KMS-11 (cell line): ENCODE results near the gene STAG3.

ENCODE experiments used
- H2AFZ ChIP-seq: fragments of 200-600 bp; sonication (generic); 2 replicates; pipeline ENCODE4 v1.6.1; 2016; ENCODE audit warnings: antibody characterized with exemption, mixed run types, low read depth
- H3K27ac ChIP-seq: fragments of 200-600 bp; sonication (generic); 2 replicates; pipeline ENCODE4 v1.6.1; 2016; ENCODE audit warnings: mild to moderate bottlenecking, mixed run types
- H3K27me3 ChIP-seq: fragments of 200-600 bp; sonication (generic); 2 replicates; pipeline ENCODE4 v1.6.1; 2017; ENCODE audit warnings: mild to moderate bottlenecking, low read depth, mixed run types, moderate library complexity; ENCODE audit not compliant: insufficient read depth
- H3K36me3 ChIP-seq: fragments of 200-600 bp; sonication (generic); 2 replicates; pipeline ENCODE4 v1.6.1; 2017; ENCODE audit warnings: mild to moderate bottlenecking, mixed run types; ENCODE audit not compliant: insufficient read depth
- H3K4me1 ChIP-seq: fragments of 200-600 bp; sonication (generic); 2 replicates; pipeline ENCODE4 v1.6.1; 2016; ENCODE audit warnings: mild to moderate bottlenecking, low read depth, mixed run types; ENCODE audit not compliant: poor library complexity, severe bottlenecking
- H3K4me2 ChIP-seq: fragments of 200-600 bp; sonication (generic); 2 replicates; pipeline ENCODE4 v1.7.0; 2016; ENCODE audit warnings: mild to moderate bottlenecking, mixed run types
- H3K4me3 ChIP-seq: fragments of 200-600 bp; sonication (generic); IDR thresholded peaks from 2 replicates; pipeline ENCODE4 v1.6.1; 2017; ENCODE audit warnings: low read depth, low read length, mixed read lengths; ENCODE audit not compliant: insufficient read depth
- H3K79me2 ChIP-seq: fragments of 200-600 bp; sonication (generic); 2 replicates; pipeline ENCODE4 v1.6.1; 2016; ENCODE audit warnings: low read depth, mixed run types; ENCODE audit not compliant: insufficient read depth
- H3K9ac ChIP-seq: fragments of 200-600 bp; sonication (generic); 2 replicates; pipeline ENCODE4 v1.6.1; 2016; ENCODE audit warnings: mild to moderate bottlenecking, mixed run types
- H4K20me1 ChIP-seq: fragments of 200-600 bp; sonication (generic); 2 replicates; pipeline ENCODE4 v1.6.1; 2016; ENCODE audit warnings: mild to moderate bottlenecking, mixed run types; ENCODE audit not compliant: insufficient read depth
- CTCF ChIP-seq: fragments of 200-600 bp; sonication (generic); conservative IDR thresholded peaks from 2 replicates; pipeline ENCODE4 v1.6.1; 2017; ENCODE audit warnings: low read depth, mild to moderate bottlenecking, antibody characterized with exemption, low read length, moderate library complexity, mixed read lengths

STAG3 gene

DNA sequence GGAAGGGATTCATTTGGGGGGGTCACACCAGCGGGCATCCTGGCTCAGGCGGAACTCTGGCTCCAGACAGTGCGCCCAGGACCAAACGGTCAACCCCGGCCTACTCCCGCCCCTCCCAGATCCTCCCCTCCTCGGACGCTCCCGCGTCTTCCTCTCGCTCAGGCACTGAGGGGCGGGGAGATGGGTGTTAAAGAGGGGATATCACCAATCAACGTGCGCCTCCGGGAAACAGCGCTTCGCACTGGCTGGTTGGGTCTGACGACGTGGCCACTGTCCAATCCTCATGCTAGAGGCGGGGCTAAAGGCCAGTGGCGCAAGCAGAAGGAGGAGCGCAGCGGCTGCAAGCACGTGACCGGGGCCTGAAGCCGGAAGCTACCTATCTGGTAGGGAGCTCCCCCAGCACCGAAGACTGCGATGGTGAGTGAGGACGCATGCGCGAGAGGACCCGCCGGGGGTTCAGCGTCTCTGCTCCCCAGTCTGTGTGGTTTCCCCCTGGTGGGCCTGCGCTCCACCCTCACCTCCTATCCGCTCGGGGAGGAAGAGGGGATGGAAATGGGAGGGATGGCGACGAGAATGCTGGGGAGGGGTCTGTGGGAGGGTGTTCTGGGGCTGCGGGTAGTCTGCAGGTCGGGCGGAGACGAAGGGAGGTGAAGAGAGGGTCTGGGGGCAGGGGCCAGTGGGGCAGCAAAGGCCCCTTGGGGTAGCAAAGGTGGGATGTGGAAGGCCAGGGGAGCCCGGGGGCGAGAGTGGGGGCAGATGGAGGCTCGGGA is 29.0 kb upstream of the STAG3 start, which contains the start of gene LAMTOR4:
LAMTOR4 (plus strand) TSS at position 360 of the 770 bp plus-strand sequence; CDS start at position 415, 55 bp downstream.
- peak within 1 kb of the TSS; percentile 34; the same call in 1 of the 2 replicates for H3K27ac ChIP-seq
- H3K27me3 ChIP-seq, result no peaks in the 10 kb centered on the region
- peak within 1 kb of the TSS; percentile 62 for H3K9ac ChIP-seq
- H3K4me1 ChIP-seq, result peaks cover 15% of the 10 kb centered on the region
- TF ChIP-seq CTCF, result no peak
- H4K20me1 ChIP-seq, result no peaks in the 10 kb centered on the region
- no peaks in the 10 kb centered on the region; the same call in 1 of the 2 replicates for H3K79me2 ChIP-seq
- peak within 1 kb of the TSS; percentile 51 for H3K4me3 ChIP-seq
- peak within 1 kb of the TSS; percentile 69 for H3K4me2 ChIP-seq
- peak within 1 kb of the TSS; percentile 87 for H2AFZ ChIP-seq
- no peaks in the 10 kb centered on the region for H3K36me3 ChIP-seq

GRCh38 chr7:100152404-100152803 is 25.3 kb upstream of the STAG3 start:
- no peaks in the 10 kb centered on the region; the same call in 1 of the 2 replicates for H3K79me2 ChIP-seq
- no peak overlapping the region for H3K27ac ChIP-seq
- H4K20me1 ChIP-seq, result no peaks in the 10 kb centered on the region
- no peak for TF ChIP-seq CTCF
- no peaks in the 10 kb centered on the region for H3K27me3 ChIP-seq
- no peak overlapping the region for H3K4me3 ChIP-seq
- no peak overlapping the region for H2AFZ ChIP-seq
- no peaks in the 10 kb centered on the region; the same call in 1 of the 2 replicates for H3K36me3 ChIP-seq
- H3K4me1 ChIP-seq, result peaks cover 23% of the 10 kb centered on the region
- no peak overlapping the region for H3K9ac ChIP-seq
- no peak overlapping the region for H3K4me2 ChIP-seq

GRCh38 chr7:100152937-100153666 is 24.6 kb upstream of the STAG3 start:
- Histone ChIP-seq H3K4me3 (no peak overlapping the region), H3K27me3 (no peaks in the 10 kb centered on the region), H2AFZ (no peak overlapping the region), H3K4me2 (no peak overlapping the region), H3K9ac (no peak overlapping the region), H4K20me1 (no peaks in the 10 kb centered on the region), H3K4me1 (peaks cover 25% of the 10 kb centered on the region), H3K36me3 (no peaks in the 10 kb centered on the region; the same call in 1 of the 2 replicates), H3K79me2 (no peaks in the 10 kb centered on the region; the same call in 1 of the 2 replicates), H3K27ac (no peak overlapping the region)
- no peak for TF ChIP-seq CTCF

DNA sequence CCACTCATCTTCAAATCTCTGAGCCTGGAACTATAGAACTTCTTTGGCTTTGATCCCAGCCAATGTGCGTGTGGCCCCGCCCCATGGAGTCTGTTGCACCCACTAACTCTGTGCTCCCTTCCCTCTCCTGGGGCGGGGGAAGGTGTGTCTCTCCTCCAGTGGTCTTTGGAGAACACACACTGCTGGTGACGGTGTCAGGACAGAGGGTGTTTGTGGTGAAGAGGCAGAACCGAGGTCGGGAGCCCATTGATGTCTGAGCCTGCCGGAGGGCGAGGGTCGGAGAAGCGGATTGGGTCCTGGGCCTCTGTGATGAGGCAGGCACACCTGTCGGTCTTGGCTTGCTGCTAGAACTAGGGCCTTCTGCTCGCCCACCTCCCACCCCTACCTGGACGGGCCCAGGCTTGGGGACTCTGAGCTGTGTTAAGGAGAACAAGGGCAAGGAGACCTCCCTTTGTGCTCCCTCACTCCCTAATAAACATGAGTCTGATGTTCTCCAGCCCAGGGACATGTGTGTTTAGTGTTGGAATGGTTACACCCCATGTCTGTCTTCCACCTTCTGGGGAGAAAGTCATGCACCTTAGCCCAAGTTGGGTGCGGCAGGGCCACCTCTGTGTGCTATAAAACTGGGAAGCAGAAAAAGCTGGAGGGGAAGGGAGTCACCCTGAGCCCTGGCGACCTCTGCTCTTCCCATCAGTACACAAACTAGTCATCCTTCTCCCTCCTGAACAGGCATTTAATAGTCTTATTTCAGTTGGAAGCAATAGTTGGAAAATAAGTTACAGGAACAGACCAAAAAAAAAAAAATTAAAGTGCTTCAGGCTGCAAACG is 23.8 kb upstream of the STAG3 start:
- H3K9ac ChIP-seq, result no peak overlapping the region
- no peak overlapping the region for H3K4me3 ChIP-seq
- no peak overlapping the region for H2AFZ ChIP-seq
- TF ChIP-seq CTCF, result no peak
- H3K4me1 ChIP-seq, result peaks cover 24% of the 10 kb centered on the region
- no peaks in the 10 kb centered on the region for H4K20me1 ChIP-seq
- no peaks in the 10 kb centered on the region; the same call in 1 of the 2 replicates for H3K79me2 ChIP-seq
- H3K36me3 ChIP-seq, result no peaks in the 10 kb centered on the region; the same call in 1 of the 2 replicates
- H3K4me2 ChIP-seq, result no peak overlapping the region
- no peaks in the 10 kb centered on the region for H3K27me3 ChIP-seq
- no peak overlapping the region for H3K27ac ChIP-seq
